Ishikawa (cell line): Measurements from ENCODE around the gene PTPRU.

Experiments
- CEBPB ChIP-seq: IDR thresholded peaks from 2 replicates; pipeline ENCODE4 v1.6.1; 2012
- EGR1 ChIP-seq: IDR thresholded peaks from 2 replicates; pipeline ENCODE4 v1.6.1; 2012
- EP300 ChIP-seq: IDR thresholded peaks from 2 replicates; pipeline ENCODE4 v1.6.1; 2012; ENCODE audit warnings: borderline replicate concordance
- FOXM1 ChIP-seq: IDR thresholded peaks from 2 replicates; pipeline ENCODE4 v1.6.1; 2012; ENCODE audit warnings: low read depth, borderline replicate concordance
- NFIC ChIP-seq: IDR thresholded peaks from 2 replicates; pipeline ENCODE4 v1.6.1; 2012
- REST ChIP-seq: IDR thresholded peaks from 2 replicates; pipeline ENCODE4 v1.6.1; 2012; ENCODE audit warnings: low read depth, mild to moderate bottlenecking
- TAF1 ChIP-seq: IDR thresholded peaks from 2 replicates; pipeline ENCODE4 v1.6.1; 2012; ENCODE audit warnings: low read depth, mild to moderate bottlenecking
- TCF12 ChIP-seq: IDR thresholded peaks from 2 replicates; pipeline ENCODE4 v1.6.1; 2012; ENCODE audit warnings: low read depth
- TEAD4 ChIP-seq: IDR thresholded peaks from 2 replicates; pipeline ENCODE4 v1.6.1; 2012
- YY1 ChIP-seq: IDR thresholded peaks from 2 replicates; pipeline ENCODE4 v1.6.1; 2012; ENCODE audit warnings: low read depth
- ZBTB7A ChIP-seq: IDR thresholded peaks from 2 replicates; pipeline ENCODE4 v1.6.1; 2012; ENCODE audit warnings: low read depth

- TF ChIP-seq CEBPB (no peak), ZBTB7A (no peak), YY1 (no peak), TAF1 (no peak), EGR1 (no peak), FOXM1 (no peak), TEAD4 (no peak), REST (no peak), TCF12 (no peak), EP300 (no peak), NFIC (no peak)
Measured at GRCh38 chr1:29240400-29240837, 4.1 kb downstream of the PTPRU start.
